PC-9 (cell line): ENCODE results near the gene MAMDC4.

Experiments used
- EZH2 ChIP-seq: fragments of 200-600 bp; sonication (generic); IDR thresholded peaks from 2 replicates; pipeline ENCODE4 v1.8.0; 2017; ENCODE audit warnings: antibody characterized with exemption, low read depth
- TF ChIP-seq, protein P1 (sequence below): fragments of 200-600 bp; sonication (generic); conservative IDR thresholded peaks from 2 replicates; pipeline ENCODE4 v1.6.1; 2017; ENCODE audit warnings: mixed run types, antibody characterized with exemption, mild to moderate bottlenecking, moderate library complexity

DNA sequence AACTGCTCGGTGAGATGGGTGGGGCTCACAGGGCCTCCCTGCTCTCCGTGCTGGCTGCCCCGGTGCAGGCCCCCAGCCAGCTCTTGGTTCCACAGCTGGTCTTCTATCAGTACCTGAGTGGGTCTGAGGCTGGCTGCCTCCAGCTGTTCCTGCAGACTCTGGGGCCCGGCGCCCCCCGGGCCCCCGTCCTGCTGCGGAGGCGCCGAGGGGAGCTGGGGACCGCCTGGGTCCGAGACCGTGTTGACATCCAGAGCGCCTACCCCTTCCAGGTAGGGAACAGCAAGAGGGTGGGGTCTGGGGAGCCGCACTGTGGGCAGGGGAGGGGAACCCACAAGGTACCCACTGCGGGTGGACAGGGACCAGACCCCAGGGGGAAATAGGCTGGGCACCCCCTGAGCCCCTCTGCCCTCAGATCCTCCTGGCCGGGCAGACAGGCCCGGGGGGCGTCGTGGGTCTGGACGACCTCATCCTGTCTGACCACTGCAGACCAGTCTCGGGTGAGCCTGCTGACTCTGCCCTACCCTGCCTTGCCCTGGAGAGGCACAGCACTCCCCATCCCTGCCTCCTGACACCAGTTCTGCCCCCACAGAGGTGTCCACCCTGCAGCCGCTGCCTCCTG, 2.8 kb downstream of the MAMDC4 start:
- TF ChIP-seq, protein P1, sequence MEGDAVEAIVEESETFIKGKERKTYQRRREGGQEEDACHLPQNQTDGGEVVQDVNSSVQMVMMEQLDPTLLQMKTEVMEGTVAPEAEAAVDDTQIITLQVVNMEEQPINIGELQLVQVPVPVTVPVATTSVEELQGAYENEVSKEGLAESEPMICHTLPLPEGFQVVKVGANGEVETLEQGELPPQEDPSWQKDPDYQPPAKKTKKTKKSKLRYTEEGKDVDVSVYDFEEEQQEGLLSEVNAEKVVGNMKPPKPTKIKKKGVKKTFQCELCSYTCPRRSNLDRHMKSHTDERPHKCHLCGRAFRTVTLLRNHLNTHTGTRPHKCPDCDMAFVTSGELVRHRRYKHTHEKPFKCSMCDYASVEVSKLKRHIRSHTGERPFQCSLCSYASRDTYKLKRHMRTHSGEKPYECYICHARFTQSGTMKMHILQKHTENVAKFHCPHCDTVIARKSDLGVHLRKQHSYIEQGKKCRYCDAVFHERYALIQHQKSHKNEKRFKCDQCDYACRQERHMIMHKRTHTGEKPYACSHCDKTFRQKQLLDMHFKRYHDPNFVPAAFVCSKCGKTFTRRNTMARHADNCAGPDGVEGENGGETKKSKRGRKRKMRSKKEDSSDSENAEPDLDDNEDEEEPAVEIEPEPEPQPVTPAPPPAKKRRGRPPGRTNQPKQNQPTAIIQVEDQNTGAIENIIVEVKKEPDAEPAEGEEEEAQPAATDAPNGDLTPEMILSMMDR = no peak
- no peak for TF ChIP-seq EZH2
